HepG2 (cell line): ENCODE measurements around the gene OSCP1. TPM values are rescaled to one million over a fixed set of nuclear protein-coding genes. Genes with fewer than 3 reads are reported as not detected.

Experiments used
- ATAC-seq: fragments of 200-7000 bp; cut with Tn5 transposase; 3 replicates; pipeline ENCODE4 v1.9.1; 2020; ENCODE audit warnings: mild to moderate bottlenecking, moderate library complexity
- BruUV-seq: library from RNA; stranded (reverse); fragments of 400-500 nt; replicated peaks from 2 replicates; lab custom pipeline; 2021; lab: Mats Ljungman, UMichigan
- CTCF ChIA-PET: fragments of 300-600 bp; formaldehyde crosslinking; extraction: SDS; loops from one replicate; lab custom pipeline; 2021; ENCODE audit warnings: low total read pairs, inconsistent platforms, low intra/inter-chr PET ratio; lab: Yijun Ruan, JAX
- POLR2A ChIA-PET: fragments of 350-600 bp; sonication (Branson Sonifier 250); formaldehyde crosslinking; loops from one replicate; lab custom pipeline; 2020; ENCODE audit warnings: antibody characterized with exemption, inconsistent platforms; lab: Yijun Ruan, JAX
- DNase-seq: peaks from one replicate; pipeline ENCODE4 v3.0.0-alpha.2; 2015; ENCODE audit warnings: low spot score
- FAIRE-seq: peaks from 3 replicates; lab custom pipeline; 2011; peaks lifted over from hg19 to GRCh38; lab: Jason Lieb, UNC
- H2AFZ ChIP-seq: one replicate; pipeline ENCODE4 v1.6.1; 2011; ENCODE audit warnings: low read length, inconsistent platforms
- H3K27ac ChIP-seq: fragments of 300-600 bp; 3 replicates; pipeline ENCODE4 v1.8.0; 2011; ENCODE audit warnings: mixed run types, mild to moderate bottlenecking, mixed read lengths, low read length, inconsistent platforms; ENCODE audit not compliant: insufficient read depth; ENCODE audit errors: extremely low read length
- H3K27me3 ChIP-seq, 2 experiments: fragments of 200-600 bp in 1 of 2; 2 replicates in 1 of 2; 3 replicates in 1 of 2; pipeline versions ENCODE4 v1.6.0 to v1.8.0; 2011; ENCODE audit warnings: low read length in 2 of 2, mild to moderate bottlenecking in 2 of 2, moderate library complexity in 2 of 2, inconsistent platforms in 1 of 2; ENCODE audit not compliant: insufficient read depth in 2 of 2, control insufficient read depth in 1 of 2
- H3K36me3 ChIP-seq, 2 experiments: fragments of 200-600 bp in 1 of 2; replicated peaks in 1 of 2; 2 replicates in 1 of 2; 3 replicates in 1 of 2; pipeline versions ENCODE4 v1.5.1 to v1.8.0; 2011; ENCODE audit warnings: low read length in 2 of 2, inconsistent platforms in 1 of 2; ENCODE audit not compliant: insufficient read depth in 2 of 2, control insufficient read depth in 1 of 2
- H3K4me1 ChIP-seq: 2 replicates; pipeline ENCODE4 v1.5.1; 2012; ENCODE audit warnings: low read length, inconsistent platforms; ENCODE audit not compliant: insufficient read depth
- H3K4me2 ChIP-seq: 2 replicates; pipeline ENCODE4 v1.6.0; 2011; ENCODE audit warnings: low read depth, low read length, inconsistent platforms
- H3K4me3 ChIP-seq, 3 experiments: fragments of 200-600 bp in 1 of 3; sonication (generic), shearing (Covaris generic) in 1 of 3; replicated peaks in 1 of 3; 2 replicates each; pipeline ENCODE4 v1.5.1; 2011 to 2016; ENCODE audit warnings: low read length in 3 of 3, inconsistent platforms in 2 of 3, low read depth in 2 of 3, mild to moderate bottlenecking in 2 of 3, control low read depth in 1 of 3, mixed read lengths in 1 of 3; ENCODE audit not compliant: insufficient read depth in 1 of 3
- H3K79me2 ChIP-seq: one replicate; pipeline ENCODE4 v1.6.1; 2011; ENCODE audit warnings: low read length, inconsistent platforms; ENCODE audit not compliant: insufficient read depth
- H3K9ac ChIP-seq: 2 replicates; pipeline ENCODE4 v1.6.0; 2011; ENCODE audit warnings: mild to moderate bottlenecking, low read depth, low read length, inconsistent platforms; ENCODE audit not compliant: insufficient read depth
- H3K9me3 ChIP-seq: 2 replicates; pipeline ENCODE4 v1.5.1; 2012; ENCODE audit warnings: mild to moderate bottlenecking, low read length
- H4K20me1 ChIP-seq: 2 replicates; pipeline ENCODE4 v1.6.0; 2011; ENCODE audit warnings: inconsistent platforms, mild to moderate bottlenecking, low read length, moderate library complexity; ENCODE audit not compliant: insufficient read depth
- ATRX ChIP-seq: sonication (generic); formaldehyde crosslinking; IDR thresholded peaks from 2 replicates; pipeline ENCODE4 v1.4.0; 2020; ENCODE audit warnings: missing genetic modification reagents, borderline replicate concordance
- ZNF407 ChIP-seq: sonication (generic); formaldehyde crosslinking; IDR thresholded peaks from one replicate; pipeline ENCODE4 v1.5.1; 2020; ENCODE audit warnings: mild to moderate bottlenecking, missing genetic modification reagents; ENCODE audit errors: not compliant biosample characterization
- ZNF446 ChIP-seq: sonication (generic); formaldehyde crosslinking; IDR thresholded peaks from 2 replicates; pipeline ENCODE4 v1.5.0; 2020; ENCODE audit warnings: mild to moderate bottlenecking, missing genetic modification reagents
- WGBS: methylation state at CpG from one replicate; pipeline ENCODE4 v1.1.6; 2017; ENCODE audit warnings: low lambda C conversion rate; 5-methylcytosine and 5-hydroxymethylcytosine counted together
- in situ Hi-C: cut with HindIII; loops from 2 replicates; pipeline ENCODE4 v1.10.0; 2017; ENCODE audit warnings: low pct_unique_long_range_greater_than_20kb; ENCODE audit not compliant: extremely low pct_ligation_motif_present
- intact Hi-C: fragments of 100-400 bp; cut with micrococcal nuclease; formaldehyde crosslinking; loops from one replicate; pipeline ENCODE4 v1.10.0; 2022; ENCODE audit not compliant: unreplicated experiment
- polyA plus RNA-seq, 8 experiments: library from polyadenylated mRNA; depleted of rRNA in 3 of 8; stranded (reverse) in 7 of 8; unstranded in 1 of 8; fragments of >200 nt; fragmentation: Illumina TruSeq in 4 of 8; extraction: Trizol in 4 of 8; gene quantifications; 2 replicates each; pipeline versions ENCODE4 v1.2.1 to v1.2.3, GENCODE V29; 2011 to 2016; ENCODE audit warnings: low read depth in 4 of 8, missing spikeins in 1 of 8, mixed read lengths in 1 of 8; ENCODE audit not compliant: insufficient read depth in 1 of 8
- total RNA-seq, 5 experiments: library from RNA; depleted of rRNA; stranded (reverse); fragments of >200 nt; fragmentation: Illumina TruSeq; extraction: Trizol; gene quantifications; 2 replicates each; pipeline ENCODE4 v1.2.3, GENCODE V29; 2016; ENCODE audit warnings: low read depth in 1 of 5

OSCP1 gene
- total and polyA plus RNA-seq, 2 of the 13 experiments (the other 11 are each of a cell fraction or from before 2014, with no cell fraction given): 0.60 to 0.84 TPM

GRCh38 chr1:36467700-36468455 is 17.6 kb upstream of the OSCP1 start (continued):
- TF ChIP-seq ZNF407 (CRISPR knock-in tag): no peak

GRCh38 chr1:36467027-36467410 is 16.8 kb upstream of the OSCP1 start:
- no peak overlapping the region for H3K27ac ChIP-seq
- H3K4me2 ChIP-seq: no peak overlapping the region
- peaks cover 53% of the 10 kb centered on the region for H3K4me1 ChIP-seq
- DNase-seq (no peak), ATAC-seq (no peak), FAIRE-seq (no peak)
- in situ Hi-C loops: no loop called here
- no peak overlapping the region for H3K9ac ChIP-seq
- H3K79me2 ChIP-seq: peaks cover 17% of the 10 kb centered on the region
- no TSS peak for BruUV-seq
- intact Hi-C loops: no loop called here
- no peak overlapping the region for H3K4me3 ChIP-seq
- no peaks in the 10 kb centered on the region; a peak in 1 of 5 replicates for H3K27me3 ChIP-seq
- TF ChIP-seq ZNF446 (CRISPR knock-in tag): no peak
- no peak for TF ChIP-seq ATRX (CRISPR knock-in tag)
- POLR2A ChIA-PET: interaction anchor here (1.2 to 3.6 kb wide), 2 partner anchors 17 to 66 kb away, joined by 3 to 18 read pairs; partner anchors contain the start of gene OSCP1
- H4K20me1 ChIP-seq: no peaks in the 10 kb centered on the region
- H3K36me3 ChIP-seq: peaks cover 2 to 5% of the 10 kb centered on the region in 2 experiments; a peak in 3 of 5 replicates
- no peaks in the 10 kb centered on the region for H3K9me3 ChIP-seq
- CTCF ChIA-PET: no interaction called here
- H2AFZ ChIP-seq: no peak overlapping the region
- 100% methylated on average over 3 of the region's 4 CpGs for WGBS
